T-cell (primary cell): ENCODE data around the gene PLA2R1. TPM values are rescaled to one million over a fixed set of nuclear protein-coding genes. Genes with fewer than 3 reads are reported as not detected.

Experiments used
- ATAC-seq, 4 experiments: fragments of 200-7000 bp in 3 of 4; fragments of 150-1000 bp in 1 of 4; cut with Tn5 transposase; replicated peaks in 1 of 4; 1 replicate in 3 of 4; 2 replicates in 1 of 4; pipeline ENCODE4 v1.10.0; 2021; ENCODE audit warnings: moderate library complexity in 3 of 4, mild to moderate bottlenecking in 2 of 4, moderate number of reproducible peaks in 1 of 4
- CTCF ChIA-PET, 2 donors: fragments of 300-600 bp; sonication (Branson Sonifier 250); formaldehyde crosslinking; loops; one replicate each; lab custom pipeline; 2022; ENCODE audit warnings: antibody characterized with exemption in 2 of 2; lab: Charles Lee
- POLR2A ChIA-PET, 2 donors: fragments of 300-600 bp; sonication (Branson Sonifier 250); formaldehyde crosslinking; loops; one replicate each; lab custom pipeline; 2022; ENCODE audit warnings: antibody characterized with exemption in 2 of 2; lab: Charles Lee
- DNase-seq, 35 experiments: peaks; one replicate each; pipeline versions ENCODE4 v3.0.0 to v3.0.0-alpha.2; 2013 to 2023
- H3K27ac ChIP-seq: one replicate; pipeline ENCODE4 v1.5.1; 2013; ENCODE audit warnings: low read length
- H3K27me3 ChIP-seq, 2 experiments: replicated peaks in 1 of 2; 1 replicate in 1 of 2; 2 replicates in 1 of 2; pipeline versions ENCODE4 v1.6.1 to v1.7.0; 2013; ENCODE audit warnings: low read length in 1 of 2, mixed read lengths in 1 of 2; ENCODE audit not compliant: control insufficient read depth in 2 of 2, insufficient read depth in 2 of 2; ENCODE audit errors: extremely low read depth in 1 of 2
- H3K36me3 ChIP-seq, 2 donors: 1 replicate in 1 of 2; 2 replicates in 1 of 2; pipeline versions ENCODE4 v1.6.1 to v1.7.0; 2013; ENCODE audit warnings: low read length in 1 of 2; ENCODE audit not compliant: control insufficient read depth in 2 of 2, insufficient read depth in 1 of 2; ENCODE audit errors: extremely low read depth in 1 of 2
- H3K4me1 ChIP-seq, 2 experiments: 1 replicate in 1 of 2; 2 replicates in 1 of 2; pipeline versions ENCODE4 v1.6.1 to v1.7.0; 2013; ENCODE audit warnings: low read length in 2 of 2, mixed read lengths in 1 of 2; ENCODE audit not compliant: insufficient read depth in 2 of 2, control insufficient read depth in 1 of 2; ENCODE audit errors: extremely low read depth in 1 of 2
- H3K4me3 ChIP-seq, 2 donors: 1 replicate in 1 of 2; 2 replicates in 1 of 2; pipeline versions ENCODE4 v1.5.1 to v1.7.0; 2013; ENCODE audit warnings: mild to moderate bottlenecking in 2 of 2, low read length in 1 of 2, moderate library complexity in 1 of 2; ENCODE audit not compliant: control insufficient read depth in 1 of 2; ENCODE audit errors: extremely low read depth in 1 of 2
- H3K9me3 ChIP-seq: 2 replicates; pipeline ENCODE4 v1.7.0; 2013
- H3K27ac Mint-ChIP-seq, 2 donors: one replicate each; pipeline ENCODE4 v1.8.0; 2020 to 2021; ENCODE audit warnings: mild to moderate bottlenecking in 2 of 2, mixed read lengths in 2 of 2
- H3K27me3 Mint-ChIP-seq, 2 donors: one replicate each; pipeline ENCODE4 v1.8.0; 2021 to 2022; ENCODE audit warnings: mixed read lengths in 2 of 2
- H3K36me3 Mint-ChIP-seq: one replicate; pipeline ENCODE4 v1.8.0; 2021; ENCODE audit warnings: mixed read lengths
- H3K4me1 Mint-ChIP-seq, 3 donors: one replicate each; pipeline ENCODE4 v1.8.0; 2020 to 2022; ENCODE audit warnings: mixed read lengths in 3 of 3, mild to moderate bottlenecking in 1 of 3
- H3K4me3 Mint-ChIP-seq, 3 donors: one replicate each; pipeline ENCODE4 v1.8.0; 2020 to 2022; ENCODE audit warnings: mild to moderate bottlenecking in 3 of 3, mixed read lengths in 3 of 3, moderate library complexity in 3 of 3
- H3K9me3 Mint-ChIP-seq, 3 donors: one replicate each; pipeline ENCODE4 v1.8.0; 2020 to 2022; ENCODE audit warnings: mixed read lengths in 3 of 3
- WGBS: methylation state at CpG from one replicate; pipeline ENCODE4 v1.1.5; 2013; ENCODE audit warnings: missing lambda C conversion rate; ENCODE audit not compliant: insufficient coverage; 5-methylcytosine and 5-hydroxymethylcytosine counted together
- total RNA-seq, 35 experiments: library from RNA in 6 of 35; stranded (reverse) in 6 of 35; fragments of 120-200 nt in 1 of 35; gene quantifications; one replicate each; pipeline versions ENCODE4 v1.2.1 to v1.2.4 and lab custom pipeline; 2013 to 2026

Gene PLA2R1
- total RNA-seq = under 1 TPM in 1 of 5 donors, not detected in 4; 0.20 TPM
- total RNA-seq (2013) = 0.02 TPM
- 0 to 0.25 (median 0) reads per million in 29 experiments for total RNA-seq (lab: John Stamatoyannopoulos, UW)

- CTCF ChIA-PET = no interaction called here
- H3K27ac ChIP-seq = no peak within 1 kb of the TSS
- H3K4me3 ChIP-seq = peak within 1 kb of the TSS; percentile 19 to 65
- H3K36me3 ChIP-seq = no peaks in the 10 kb centered on the region
- H3K27me3 Mint-ChIP-seq = peaks cover 48 to 62% of the 10 kb centered on the region in 2 donors
- H3K4me1 ChIP-seq = peaks cover 0 to 10% of the 10 kb centered on the region in 2 experiments
- peaks cover 6 to 11% (median 7%) of the 10 kb centered on the region in 3 donors for H3K4me1 Mint-ChIP-seq
- H3K9me3 Mint-ChIP-seq = no peaks in the 10 kb centered on the region
- POLR2A ChIA-PET = no interaction called here
- peaks cover 0 to 33% of the 10 kb centered on the region in 2 experiments for H3K27me3 ChIP-seq
- DNase-seq = peak in 4 of 35 experiments; percentile 2 to 9 (median 2)
- peak in 2 of 4 experiments; percentile 28 to 52 for ATAC-seq
- H3K27ac Mint-ChIP-seq = no peak within 1 kb of the TSS
- H3K9me3 ChIP-seq = no peaks in the 10 kb centered on the region
- WGBS = 8% methylated on average over 49 of the region's 52 CpGs
- H3K4me3 Mint-ChIP-seq = peak within 1 kb of the TSS; percentile 55 to 75 (median 59)
- no peaks in the 10 kb centered on the region for H3K36me3 Mint-ChIP-seq
These were observed at the start of gene PLA2R1 for GRCh38 chr2:160062292-160063005. TSS of gene PLA2R1 (minus strand) at chr2:160062615. CDS start at chr2:160062403, 212 bp downstream.

- ChIA-PET CTCF (interaction anchor here (0.5 to 2.5 kb wide), 20 partner anchors 18 to 1114 kb away, joined by 3 to 21 read pairs (median 5); no protein-coding TSS in a partner anchor), POLR2A (interaction anchor here in 1 of 2 donors (0.6 kb wide), 2 partner anchors 194 to 955 kb away, joined by 3 read pairs; no protein-coding TSS in a partner anchor)
- H3K4me1 ChIP-seq = no peaks in the 10 kb centered on the region
- H3K9me3 ChIP-seq = no peaks in the 10 kb centered on the region
- no peaks in the 10 kb centered on the region for H3K36me3 Mint-ChIP-seq
- H3K27ac ChIP-seq = no peak overlapping the region
- no peaks in the 10 kb centered on the region for H3K36me3 ChIP-seq
- peaks cover 5 to 19% of the 10 kb centered on the region in 2 donors for H3K27me3 Mint-ChIP-seq
- no peak overlapping the region for H3K27ac Mint-ChIP-seq
- no peaks in the 10 kb centered on the region for H3K9me3 Mint-ChIP-seq
- no CpG with 5 or more reads among the region's 7 CpGs for WGBS
- no peak for ATAC-seq
- no peaks in the 10 kb centered on the region for H3K4me1 Mint-ChIP-seq
- no peaks in the 10 kb centered on the region for H3K27me3 ChIP-seq
- H3K4me3 ChIP-seq = no peak overlapping the region
- no peak overlapping the region for H3K4me3 Mint-ChIP-seq
- no peak for DNase-seq
These were observed 48.3 kb upstream of the PLA2R1 start for GRCh38 chr2:160110674-160111239.

GRCh38 chr2:160109939-160110673 is 47.7 kb upstream of the PLA2R1 start:
- H3K4me1 ChIP-seq = no peaks in the 10 kb centered on the region
- no peak overlapping the region for H3K4me3 ChIP-seq
- peak in 33 of 35 experiments; percentile 8 to 78 (median 37) for DNase-seq
- H3K27me3 ChIP-seq = no peaks in the 10 kb centered on the region
- H3K9me3 Mint-ChIP-seq = no peaks in the 10 kb centered on the region
- no peaks in the 10 kb centered on the region for H3K36me3 ChIP-seq
- 83% methylated on average over 1 of the region's 8 CpGs for WGBS
- ATAC-seq = peak in 3 of 4 experiments; percentile 50 to 71 (median 52)
- H3K36me3 Mint-ChIP-seq = no peaks in the 10 kb centered on the region
- peaks cover 5 to 19% of the 10 kb centered on the region in 2 donors for H3K27me3 Mint-ChIP-seq
- H3K27ac ChIP-seq = no peak overlapping the region
- H3K9me3 ChIP-seq = no peaks in the 10 kb centered on the region
- CTCF ChIA-PET = interaction anchor here (0.8 to 2.5 kb wide), 21 partner anchors 13 to 1114 kb away, joined by 3 to 21 read pairs (median 5); no protein-coding TSS in a partner anchor
- H3K4me1 Mint-ChIP-seq = no peaks in the 10 kb centered on the region
- H3K27ac Mint-ChIP-seq = no peak overlapping the region
- POLR2A ChIA-PET = interaction anchor here in 1 of 2 donors (0.6 kb wide), 1 partner anchor 956 kb away, joined by 3 read pairs; no protein-coding TSS in a partner anchor
- no peak overlapping the region for H3K4me3 Mint-ChIP-seq

- Histone ChIP-seq H3K9me3 (no peaks in the 10 kb centered on the region), H3K4me1 (no peaks in the 10 kb centered on the region), H3K27me3 (no peaks in the 10 kb centered on the region), H3K36me3 (no peaks in the 10 kb centered on the region), H3K4me3 (no peak overlapping the region), H3K27ac (no peak overlapping the region)
- ATAC-seq (no peak), DNase-seq (no peak)
- Mint-ChIP-seq H3K4me3 (no peak overlapping the region), H3K36me3 (no peaks in the 10 kb centered on the region), H3K27me3 (peaks cover 3 to 16% of the 10 kb centered on the region in 2 donors), H3K9me3 (no peaks in the 10 kb centered on the region), H3K27ac (no peak overlapping the region), H3K4me1 (no peaks in the 10 kb centered on the region)
- no CpG with 5 or more reads among the region's 3 CpGs for WGBS
- ChIA-PET CTCF (interaction anchor here (0.8 to 2.1 kb wide), 12 partner anchors 13 to 954 kb away, joined by 3 to 21 read pairs (median 4); no protein-coding TSS in a partner anchor), POLR2A (no interaction called here)
These were observed 46.8 kb upstream of the PLA2R1 start for GRCh38 chr2:160109243-160109642.

- DNase-seq (no peak), ATAC-seq (no peak)
- Histone ChIP-seq H3K4me3 (no peak overlapping the region), H3K27ac (no peak overlapping the region), H3K27me3 (no peaks in the 10 kb centered on the region), H3K4me1 (no peaks in the 10 kb centered on the region), H3K36me3 (no peaks in the 10 kb centered on the region), H3K9me3 (no peaks in the 10 kb centered on the region)
- Mint-ChIP-seq H3K9me3 (no peaks in the 10 kb centered on the region), H3K36me3 (no peaks in the 10 kb centered on the region), H3K4me1 (no peaks in the 10 kb centered on the region), H3K27ac (no peak overlapping the region), H3K27me3 (peaks cover 0 to 15% of the 10 kb centered on the region in 2 donors), H3K4me3 (no peak overlapping the region)
- POLR2A ChIA-PET = interaction anchor here in 1 of 2 donors (0.7 kb wide), 1 partner anchor 408 kb away, joined by 5 read pairs; no protein-coding TSS in a partner anchor
- no CpG with 5 or more reads among the region's 2 CpGs for WGBS
- CTCF ChIA-PET = interaction anchor here in 1 of 2 donors (0.5 to 2.1 kb wide), 6 partner anchors 861 to 955 kb away, joined by 3 to 21 read pairs (median 6); no protein-coding TSS in a partner anchor
These were observed 46.2 kb upstream of the PLA2R1 start for GRCh38 chr2:160108646-160109045.

- no peaks in the 10 kb centered on the region for H3K9me3 ChIP-seq
- no peak for ATAC-seq
- WGBS = no CpG with 5 or more reads among the region's 1 CpG
- no peak overlapping the region for H3K27ac ChIP-seq
- H3K4me3 Mint-ChIP-seq = no peak overlapping the region
- ChIA-PET CTCF (no interaction called here), POLR2A (no interaction called here)
- no peaks in the 10 kb centered on the region for H3K4me1 Mint-ChIP-seq
- H3K36me3 ChIP-seq = no peaks in the 10 kb centered on the region
- no peak for DNase-seq
- H3K27me3 Mint-ChIP-seq = peaks cover 0 to 9% of the 10 kb centered on the region in 2 donors
- H3K4me3 ChIP-seq = no peak overlapping the region
- H3K27me3 ChIP-seq = no peaks in the 10 kb centered on the region
- H3K4me1 ChIP-seq = no peaks in the 10 kb centered on the region
- H3K36me3 Mint-ChIP-seq = no peaks in the 10 kb centered on the region
- no peak overlapping the region for H3K27ac Mint-ChIP-seq
- no peaks in the 10 kb centered on the region for H3K9me3 Mint-ChIP-seq
These were observed 43.0 kb upstream of the PLA2R1 start for GRCh38 chr2:160105366-160105765.
